HG03159 (cell line): ENCODE results near the gene STEAP1B.

Experiments
- ATAC-seq: cut with Tn5 transposase; IDR thresholded peaks from one replicate; pipeline ENCODE4 v1.9.1; 2021; ENCODE audit warnings: mild to moderate bottlenecking, moderate library complexity; ENCODE audit not compliant: unreplicated experiment

The STEAP1B gene

GRCh38 chr7:22406715-22407114, 93.3 kb downstream of the STEAP1B start:
- no peak for ATAC-seq

- ATAC-seq = no peak
Measured at GRCh38 chr7:22404421-22405023, 95.5 kb downstream of the STEAP1B start.

DNA sequence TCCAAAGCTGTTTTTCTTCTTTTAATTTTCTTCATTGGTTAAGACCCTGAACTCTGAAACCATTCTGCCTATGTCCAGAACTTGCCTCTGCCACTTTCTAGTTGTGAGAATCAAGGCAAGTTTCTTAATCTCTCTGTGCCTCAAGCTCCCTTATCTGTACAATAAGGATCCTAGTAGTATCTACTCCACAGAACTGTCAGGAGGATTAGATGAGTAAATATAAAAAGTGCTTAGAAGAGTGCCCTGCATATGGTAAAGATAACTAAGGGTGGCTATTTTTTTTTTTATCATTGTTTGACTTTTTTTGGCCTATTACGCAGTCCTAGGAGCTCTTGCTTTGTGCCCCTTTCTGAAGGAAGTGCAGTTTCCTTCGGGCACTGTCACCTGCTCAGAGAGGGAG, 96.6 kb downstream of the STEAP1B start:
- ATAC-seq = no peak

DNA sequence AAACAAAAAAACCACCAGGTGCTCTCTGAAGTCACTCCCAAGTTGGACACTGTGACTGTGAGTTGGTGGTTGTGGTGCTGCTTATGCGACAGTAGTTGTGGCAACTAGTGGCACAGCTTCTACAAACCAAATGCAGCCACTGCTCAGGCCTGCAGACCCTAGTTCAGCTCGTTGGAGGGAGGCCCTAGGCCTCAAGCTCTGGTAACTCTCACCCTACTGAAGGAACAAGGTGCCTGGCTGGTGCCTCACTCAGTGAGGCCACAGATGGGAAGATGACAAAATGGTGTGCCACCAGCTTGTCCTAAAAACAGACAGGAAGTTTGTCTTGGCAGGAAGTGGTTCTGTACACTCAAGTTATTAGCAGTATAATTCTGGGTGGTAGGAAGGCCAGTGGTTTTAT, 97.7 kb downstream of the STEAP1B start:
- peak; percentile 48 for ATAC-seq

GRCh38 chr7:22400936-22401553, 98.9 kb downstream of the STEAP1B start:
- ATAC-seq = no peak

DNA sequence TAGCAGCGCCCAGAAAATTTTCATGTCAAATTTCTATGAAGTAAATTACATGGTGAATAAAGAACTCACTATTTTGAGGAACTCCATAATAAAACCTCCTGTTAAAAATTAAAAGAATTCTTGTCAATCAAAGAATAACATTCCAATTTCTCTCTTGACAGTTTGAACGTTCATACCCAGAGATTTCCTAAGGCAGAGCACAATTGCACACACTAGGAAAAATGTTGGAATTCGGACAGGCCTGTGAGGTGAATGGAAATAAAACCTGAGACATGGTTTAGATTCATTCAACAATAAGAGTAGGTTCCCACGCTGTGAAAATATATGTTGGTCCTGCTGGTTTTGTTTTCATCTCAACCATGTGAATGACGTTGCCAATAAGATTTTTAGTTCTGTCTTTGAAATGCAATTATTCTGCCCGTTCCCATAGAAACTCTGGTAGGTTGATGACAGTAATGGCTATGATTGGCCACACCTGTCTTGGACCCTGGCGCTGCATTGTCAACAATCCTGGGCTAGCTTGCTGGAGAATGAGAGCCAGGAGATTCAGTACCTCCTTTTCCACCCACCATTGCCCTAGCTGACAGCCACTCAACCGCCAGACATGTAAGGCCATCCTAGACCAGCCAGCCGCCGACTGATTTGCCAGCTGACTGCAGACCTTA, 99.7 kb downstream of the STEAP1B start:
- no peak for ATAC-seq

DNA sequence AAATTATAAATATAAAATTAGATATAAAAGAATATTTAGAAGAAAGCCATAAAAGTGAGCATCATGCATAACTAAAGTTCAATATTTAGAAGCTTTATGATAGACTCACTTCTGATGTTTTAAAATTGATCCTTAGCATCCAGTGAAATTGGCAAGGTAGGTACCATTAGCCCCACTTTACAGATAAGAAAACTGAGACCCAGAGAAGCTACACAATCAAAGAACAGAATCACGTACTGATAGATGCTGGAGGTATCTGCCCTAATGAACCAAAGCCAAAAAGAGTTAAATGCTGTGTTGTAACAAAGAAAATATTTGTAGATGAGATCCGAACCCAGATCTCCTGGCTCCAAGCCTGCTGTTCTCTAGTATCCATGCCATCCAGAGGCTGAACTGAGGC, 100.4 kb downstream of the STEAP1B start:
- ATAC-seq = no peak

- ATAC-seq = no peak
Measured at GRCh38 chr7:22399091-22399490, 100.9 kb downstream of the STEAP1B start.

DNA sequence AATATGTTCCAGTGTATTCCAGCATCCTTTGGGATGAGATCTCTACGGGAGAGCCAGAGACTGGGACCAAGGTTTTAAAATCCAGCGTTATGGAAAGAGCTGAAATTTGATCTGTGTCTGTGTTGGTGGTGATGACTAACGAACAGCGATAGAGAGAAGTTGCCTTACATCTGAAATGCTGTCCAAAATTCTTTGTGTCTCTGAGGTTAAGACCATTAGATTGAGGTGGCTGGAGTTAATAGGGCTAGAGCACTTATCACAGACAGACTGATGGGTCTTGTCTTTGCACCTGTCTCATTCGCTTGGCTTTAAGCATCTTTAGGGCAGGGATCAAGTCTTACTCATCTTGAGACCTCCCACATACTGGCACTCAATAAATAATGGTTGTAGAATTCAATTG, 102.0 kb downstream of the STEAP1B start:
- no peak for ATAC-seq

DNA sequence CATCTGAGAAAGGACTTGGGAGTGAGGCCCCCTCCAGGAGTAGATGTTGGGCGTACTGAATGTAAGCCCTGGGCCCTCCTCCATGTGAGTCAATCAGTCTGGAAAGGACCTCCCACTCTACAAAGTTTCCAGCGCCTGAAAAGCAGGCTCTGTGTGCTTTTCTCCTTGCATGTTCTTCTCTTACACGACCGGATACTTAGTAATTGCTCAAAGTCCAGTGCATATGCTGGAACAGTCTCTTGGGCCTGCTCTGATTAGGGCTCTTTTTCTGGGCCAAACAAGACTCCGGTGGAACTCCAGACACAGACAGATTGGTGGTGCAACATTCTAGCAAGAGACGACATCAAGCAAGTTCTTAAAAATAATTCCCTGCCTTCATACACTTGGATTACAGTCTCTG, 104.8 kb downstream of the STEAP1B start:
- no peak for ATAC-seq

GRCh38 chr7:22394739-22395138, 105.2 kb downstream of the STEAP1B start:
- ATAC-seq = no peak

GRCh38 chr7:22393913-22394729, 105.9 kb downstream of the STEAP1B start:
- ATAC-seq = no peak

GRCh38 chr7:22390516-22390915, 109.5 kb downstream of the STEAP1B start:
- no peak for ATAC-seq

- ATAC-seq = no peak
Measured at GRCh38 chr7:22389892-22390291, 110.1 kb downstream of the STEAP1B start.

DNA sequence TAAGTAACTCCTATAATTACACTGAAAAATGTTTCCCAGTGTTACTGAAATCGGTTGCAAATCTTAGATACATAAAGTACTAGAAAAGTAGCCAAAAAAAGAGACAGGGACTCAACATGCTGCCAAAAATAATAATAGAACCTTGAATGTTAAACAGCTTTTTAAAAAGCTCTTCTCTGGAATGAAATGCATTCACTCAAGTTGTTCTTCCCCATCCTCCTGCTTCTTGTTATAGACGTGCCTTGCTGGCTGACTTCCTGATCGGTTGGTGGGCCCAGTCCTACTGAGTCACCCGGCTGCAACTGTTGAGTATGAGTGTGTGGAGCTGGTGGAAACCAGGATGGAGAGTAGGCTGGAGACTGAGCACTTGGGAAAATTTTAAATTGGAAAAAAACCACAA, 112.4 kb downstream of the STEAP1B start:
- ATAC-seq = no peak

DNA sequence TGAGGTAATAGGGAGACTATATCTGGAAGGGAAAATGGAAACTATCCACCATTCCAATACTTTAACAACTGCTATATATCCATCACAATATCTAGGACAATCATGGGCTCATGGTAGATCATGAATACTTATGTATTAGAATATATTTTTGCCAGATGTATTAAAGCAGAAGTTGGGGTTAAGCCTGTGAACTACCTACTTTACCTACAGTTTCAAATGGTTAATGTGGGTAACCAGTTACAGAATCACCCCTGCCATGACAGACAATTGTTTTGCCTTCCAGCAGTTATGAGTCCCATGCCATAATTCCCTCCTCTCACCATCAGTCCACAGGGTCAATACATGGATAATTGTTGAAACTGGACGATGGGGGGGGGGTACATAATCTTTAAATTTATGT, 113.1 kb downstream of the STEAP1B start:
- ATAC-seq = peak; percentile 65

GRCh38 chr7:22386206-22386858, 113.7 kb downstream of the STEAP1B start:
- ATAC-seq = peak; percentile 73

GRCh38 chr7:22385326-22385725, 114.7 kb downstream of the STEAP1B start:
- no peak for ATAC-seq

DNA sequence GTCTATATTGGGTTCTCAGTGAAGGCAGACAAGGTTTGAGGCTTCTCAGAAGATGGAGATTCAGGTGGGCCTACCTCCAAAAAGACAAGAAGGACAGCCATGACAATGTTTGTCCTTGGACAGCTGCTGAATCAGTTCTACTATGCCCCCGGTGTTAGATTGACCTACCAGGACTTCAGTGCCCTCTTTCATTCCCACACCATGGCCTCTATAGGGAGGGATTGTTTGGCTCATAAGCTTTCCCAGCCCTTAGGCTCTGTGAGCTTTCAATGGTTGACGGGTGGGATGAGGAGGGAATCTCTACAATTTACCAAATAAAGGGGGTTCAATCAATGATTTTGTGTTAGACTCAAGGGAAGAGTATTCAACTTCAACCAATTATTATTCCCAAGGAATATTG, 119.7 kb downstream of the STEAP1B start:
- no peak for ATAC-seq

DNA sequence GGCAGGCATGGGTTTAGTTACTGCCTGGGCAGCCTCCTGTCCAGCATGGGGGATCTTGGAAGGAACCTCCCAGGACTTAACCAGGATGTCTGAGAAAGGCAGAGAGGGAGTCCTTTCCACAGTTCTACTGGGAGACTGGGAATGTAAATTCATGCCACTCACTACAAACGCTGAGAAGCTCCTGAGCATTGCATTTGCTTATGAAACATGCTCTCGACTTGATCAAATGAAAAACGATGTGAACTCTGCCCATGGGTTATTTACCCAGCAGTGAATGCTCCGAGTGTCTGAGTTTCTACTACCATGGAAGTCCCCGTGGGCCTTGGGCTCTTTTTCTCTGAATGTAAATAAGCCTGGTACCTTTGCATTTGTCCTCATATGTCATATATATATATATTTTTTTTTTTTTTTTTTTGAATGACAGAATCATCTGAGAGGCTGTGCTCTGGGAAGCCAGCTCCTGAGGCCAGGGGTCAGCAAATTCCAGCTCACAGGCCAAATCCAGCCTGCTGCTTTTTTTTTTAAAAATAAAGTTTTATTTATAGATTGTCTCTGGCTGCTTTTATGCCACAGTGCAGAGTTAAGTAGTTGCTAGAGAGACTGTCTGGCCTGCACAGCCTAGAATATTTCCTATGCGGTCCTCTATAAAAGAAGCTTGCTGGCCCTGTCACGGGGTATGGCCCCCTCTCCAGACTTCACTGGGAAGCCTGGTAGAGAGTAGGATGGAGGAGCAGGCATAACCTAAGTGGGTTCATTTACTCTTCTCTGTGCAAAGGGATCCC, 121.6 kb downstream of the STEAP1B start:
- no peak for ATAC-seq
